Bronchial epithelial cell (primary cell): ENCODE data around the gene KRTAP3-2. TPM values are rescaled to one million over a fixed set of nuclear protein-coding genes. Genes with fewer than 3 reads are reported as not detected.

Experiments used
- DNase-seq: peaks from one replicate; pipeline ENCODE4 v3.0.0-alpha.2; 2010; ENCODE audit warnings: low read depth
- FAIRE-seq: peaks from 2 replicates; lab custom pipeline; 2011; peaks lifted over from hg19 to GRCh38; lab: Jason Lieb, UNC
- H3K27me3 ChIP-seq: 2 replicates; pipeline ENCODE4 v1.5.1; 2011; ENCODE audit warnings: low read length; ENCODE audit not compliant: control insufficient read depth, insufficient read depth
- H3K36me3 ChIP-seq: 2 replicates; pipeline ENCODE4 v1.5.1; 2011; ENCODE audit warnings: low read length; ENCODE audit not compliant: control insufficient read depth, insufficient read depth
- H3K4me3 ChIP-seq: 2 replicates; pipeline ENCODE4 v1.5.1; 2011; ENCODE audit warnings: mild to moderate bottlenecking, low read depth, low read length, control low read depth
- CTCF ChIP-seq: IDR thresholded peaks from 2 replicates; pipeline ENCODE4 v1.5.1; 2011; ENCODE audit warnings: mild to moderate bottlenecking, moderate library complexity, low read length, control low read depth, inconsistent platforms; ENCODE audit not compliant: insufficient read depth, severe bottlenecking
- total RNA-seq: library from RNA; depleted of rRNA; stranded (reverse); fragments of >200 nt; gene quantifications from 2 replicates; pipeline ENCODE4 v1.2.1, GENCODE V29; 2014

KRTAP3-2 gene
- total RNA-seq, 1 donor from 2014 or later = not detected

- no peak for TF ChIP-seq CTCF
- no peak for FAIRE-seq
These were observed 4.2 kb upstream of the KRTAP3-2 start for GRCh38 chr17:41003926-41004325.

GRCh38 chr17:41002814-41003213, 3.1 kb upstream of the KRTAP3-2 start:
- no peak for FAIRE-seq
- no peaks in the 10 kb centered on the region for H3K36me3 ChIP-seq
- DNase-seq = peak; percentile 90

More at GRCh38 chr17:41003926-41004325, 4.2 kb upstream of the KRTAP3-2 start:
- no peaks in the 10 kb centered on the region for H3K27me3 ChIP-seq
- DNase-seq = no peak
- H3K4me3 ChIP-seq = no peak overlapping the region
- no peaks in the 10 kb centered on the region for H3K36me3 ChIP-seq

GRCh38 chr17:41001795-41002194, 2.1 kb upstream of the KRTAP3-2 start:
- FAIRE-seq (no peak), DNase-seq (no peak)
- TF ChIP-seq CTCF = no peak
- Histone ChIP-seq H3K27me3 (no peaks in the 10 kb centered on the region), H3K36me3 (no peaks in the 10 kb centered on the region), H3K4me3 (no peak overlapping the region)

More at GRCh38 chr17:41002814-41003213, 3.1 kb upstream of the KRTAP3-2 start:
- Histone ChIP-seq H3K4me3 (no peak overlapping the region), H3K27me3 (no peaks in the 10 kb centered on the region)
- TF ChIP-seq CTCF = no peak

- Histone ChIP-seq H3K27me3 (no peaks in the 10 kb centered on the region), H3K4me3 (no peak overlapping the region), H3K36me3 (no peaks in the 10 kb centered on the region)
- DNase-seq = no peak
- FAIRE-seq = no peak
- no peak for TF ChIP-seq CTCF
These were observed 2.3 kb downstream of the KRTAP3-2 start for GRCh38 chr17:40997361-40997760.

GRCh38 chr17:40996829-40997228, 2.9 kb downstream of the KRTAP3-2 start:
- no peaks in the 10 kb centered on the region for H3K27me3 ChIP-seq
- no peaks in the 10 kb centered on the region for H3K36me3 ChIP-seq
- H3K4me3 ChIP-seq = no peak overlapping the region
- TF ChIP-seq CTCF = no peak
- FAIRE-seq (no peak), DNase-seq (no peak)

GRCh38 chr17:40995116-40995515, 4.6 kb downstream of the KRTAP3-2 start:
- TF ChIP-seq CTCF = no peak
- Histone ChIP-seq H3K27me3 (no peaks in the 10 kb centered on the region), H3K4me3 (no peak overlapping the region), H3K36me3 (no peaks in the 10 kb centered on the region)
- FAIRE-seq (no peak), DNase-seq (no peak)
